ENCODE results near the gene R3HDML. TPM values are rescaled to one million over a fixed set of nuclear protein-coding genes. Genes with fewer than 3 reads are reported as not detected.
"Not testable (repeated sequence)": the region's sequence is repeated elsewhere in the genome, so short reads cannot be mapped to it uniquely, and the experiment has no call there.

R3HDML gene
- total and polyA plus RNA-seq, 3 donors from 2014 or later: 0.38 to 0.62 TPM; not detected in 1

- Histone ChIP-seq H3K36me3 (ENCODE audit: low read depth, missing control alignments) (no peaks in the 10 kb centered on the region), H3K4me1 (no peaks in the 10 kb centered on the region), H3K27me3 (no peaks in the 10 kb centered on the region), H3K27ac (no peak overlapping the region), H3K4me3 (no peak overlapping the region), H3K9me3 (no peaks in the 10 kb centered on the region)
- no peak for DNase-seq
- intact Hi-C loops (cut with DNase I; ENCODE audit: low total_unique reads): no loop called here
- no peak for TF ChIP-seq POLR2A (IDR thresholded peaks at IDR 0.05)
- TF ChIP-seq, protein P1, sequence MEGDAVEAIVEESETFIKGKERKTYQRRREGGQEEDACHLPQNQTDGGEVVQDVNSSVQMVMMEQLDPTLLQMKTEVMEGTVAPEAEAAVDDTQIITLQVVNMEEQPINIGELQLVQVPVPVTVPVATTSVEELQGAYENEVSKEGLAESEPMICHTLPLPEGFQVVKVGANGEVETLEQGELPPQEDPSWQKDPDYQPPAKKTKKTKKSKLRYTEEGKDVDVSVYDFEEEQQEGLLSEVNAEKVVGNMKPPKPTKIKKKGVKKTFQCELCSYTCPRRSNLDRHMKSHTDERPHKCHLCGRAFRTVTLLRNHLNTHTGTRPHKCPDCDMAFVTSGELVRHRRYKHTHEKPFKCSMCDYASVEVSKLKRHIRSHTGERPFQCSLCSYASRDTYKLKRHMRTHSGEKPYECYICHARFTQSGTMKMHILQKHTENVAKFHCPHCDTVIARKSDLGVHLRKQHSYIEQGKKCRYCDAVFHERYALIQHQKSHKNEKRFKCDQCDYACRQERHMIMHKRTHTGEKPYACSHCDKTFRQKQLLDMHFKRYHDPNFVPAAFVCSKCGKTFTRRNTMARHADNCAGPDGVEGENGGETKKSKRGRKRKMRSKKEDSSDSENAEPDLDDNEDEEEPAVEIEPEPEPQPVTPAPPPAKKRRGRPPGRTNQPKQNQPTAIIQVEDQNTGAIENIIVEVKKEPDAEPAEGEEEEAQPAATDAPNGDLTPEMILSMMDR (IDR thresholded peaks at IDR 0.05): no peak
- 92% methylated on average over 7 of the region's 7 CpGs for WGBS, 2 donors
Observed at GRCh38 chr20:44296011-44296410, 40.8 kb upstream of the R3HDML start.

DNA sequence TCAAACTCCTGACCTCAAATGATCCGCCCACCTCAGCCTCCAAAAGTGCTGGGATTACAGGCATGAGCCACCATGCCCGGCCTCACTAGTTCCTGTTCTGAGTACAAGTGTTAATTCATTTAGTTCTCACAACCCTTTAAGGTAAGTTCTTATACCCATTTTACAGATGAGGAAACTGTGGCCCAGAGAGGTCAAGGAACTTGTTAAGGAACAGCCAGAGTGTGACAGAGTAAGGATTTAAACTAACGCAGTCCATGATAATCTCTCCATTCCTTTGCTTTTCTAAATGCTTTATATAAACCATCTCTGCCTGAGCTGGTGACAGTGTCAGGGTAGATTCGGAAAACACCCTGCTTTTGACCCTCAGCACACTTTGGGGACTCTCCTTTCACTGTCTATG, 39.1 kb upstream of the R3HDML start:
- no peak for DNase-seq
- TF ChIP-seq POLR2A (IDR thresholded peaks at IDR 0.05): no peak
- TF ChIP-seq, protein P1 (IDR thresholded peaks at IDR 0.05): no peak
- Histone ChIP-seq H3K36me3 (ENCODE audit: low read depth, missing control alignments) (no peaks in the 10 kb centered on the region), H3K4me1 (no peaks in the 10 kb centered on the region), H3K27me3 (no peaks in the 10 kb centered on the region), H3K4me3 (no peak overlapping the region), H3K27ac (no peak overlapping the region), H3K9me3 (no peaks in the 10 kb centered on the region)
- intact Hi-C loops (cut with DNase I; ENCODE audit: low total_unique reads): no loop called here
- WGBS, 2 donors: 80 to 94% methylated on average over 4 of the region's 4 CpGs

DNA sequence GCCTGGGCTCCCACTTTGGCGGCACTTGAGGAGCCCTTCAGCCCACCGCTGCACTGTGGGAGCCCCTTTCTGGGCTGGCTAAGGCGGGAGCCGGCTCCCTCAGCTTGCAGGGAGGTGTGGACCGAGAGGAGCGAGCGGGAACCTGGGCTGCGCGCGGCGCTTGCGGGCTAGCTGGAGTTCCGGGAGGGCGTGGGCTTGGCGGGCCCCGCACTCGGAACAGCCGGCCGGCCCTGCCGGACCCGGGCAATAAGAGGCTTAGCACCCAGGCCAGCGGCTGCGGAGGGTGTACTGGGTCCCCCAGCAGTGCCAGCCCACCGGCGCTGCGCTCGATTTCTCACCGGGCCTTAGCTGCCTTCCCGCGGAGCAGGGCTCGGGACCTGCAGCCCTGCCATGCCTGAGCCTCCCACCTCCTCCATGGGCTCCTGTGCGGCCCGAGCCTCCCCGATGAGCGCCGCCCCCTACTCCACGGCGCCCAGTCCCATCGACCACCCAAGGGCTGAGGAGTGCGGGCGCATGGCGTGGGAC, 37.8 kb upstream of the R3HDML start:
- H3K27me3 ChIP-seq; H3K9me3 ChIP-seq; H3K4me1 ChIP-seq; H3K36me3 ChIP-seq (ENCODE audit: low read depth, missing control alignments); intact Hi-C loops (cut with DNase I; ENCODE audit: low total_unique reads); H3K27ac ChIP-seq; DNase-seq: not testable (repeated sequence)
- WGBS, 2 donors: 79 to 100% methylated on average over 1 to 42 of the region's 42 CpGs
- peak overlapping the region; percentile 6 to 40 for H3K4me3 ChIP-seq

- intact Hi-C loops (cut with DNase I; ENCODE audit: low total_unique reads): no loop called here
- H3K27me3 ChIP-seq: no peaks in the 10 kb centered on the region
- TF ChIP-seq, protein P1 (IDR thresholded peaks at IDR 0.05): no peak
- TF ChIP-seq POLR2A (IDR thresholded peaks at IDR 0.05): no peak
- H3K9me3 ChIP-seq: no peaks in the 10 kb centered on the region
- no peaks in the 10 kb centered on the region for H3K36me3 ChIP-seq (ENCODE audit: low read depth, missing control alignments)
- peaks cover 8% of the 10 kb centered on the region for H3K4me1 ChIP-seq
- H3K27ac ChIP-seq: no peak overlapping the region
- DNase-seq: no peak
- no peak overlapping the region for H3K4me3 ChIP-seq
Observed at GRCh38 chr20:44301285-44301684, 35.6 kb upstream of the R3HDML start.

GRCh38 chr20:44302026-44302669, 34.7 kb upstream of the R3HDML start:
- Histone ChIP-seq H3K4me1 (peaks cover 8% of the 10 kb centered on the region), H3K4me3 (no peak overlapping the region), H3K27ac (no peak overlapping the region), H3K27me3 (no peaks in the 10 kb centered on the region), H3K9me3 (no peaks in the 10 kb centered on the region), H3K36me3 (ENCODE audit: low read depth, missing control alignments) (no peaks in the 10 kb centered on the region)
- DNase-seq: no peak
- 60 to 69% methylated on average over 5 of the region's 5 CpGs for WGBS, 2 donors
- intact Hi-C loops (cut with DNase I; ENCODE audit: low total_unique reads): no loop called here
- TF ChIP-seq POLR2A (IDR thresholded peaks at IDR 0.05): no peak
- TF ChIP-seq, protein P1 (IDR thresholded peaks at IDR 0.05): no peak
